K562 (cell line): Measurements from ENCODE around the gene GTF2A2. TPM values are rescaled to one million over a fixed set of nuclear protein-coding genes. Genes with fewer than 3 reads are reported as not detected.

Experiments used
- ADNP ChIP-seq: fragments of 200-800 bp; sonication (Bioruptor generic); IDR thresholded peaks from 2 replicates; pipeline ENCODE4 v1.6.1; 2016; ENCODE audit warnings: missing genetic modification characterization, missing compliant biosample characterization
- BHLHE40 ChIP-seq: IDR thresholded peaks from 2 replicates; pipeline ENCODE4 v1.6.1; 2011; ENCODE audit warnings: low read length, improper control_type of control experiment
- CCNT2 ChIP-seq: IDR thresholded peaks from 2 replicates; pipeline ENCODE4 v1.6.1; 2011; ENCODE audit warnings: borderline replicate concordance, low read depth, mild to moderate bottlenecking, moderate library complexity, mixed read lengths, low read length; ENCODE audit not compliant: insufficient read length; ENCODE audit errors: extremely low read depth
- E2F5 ChIP-seq: sonication (generic); formaldehyde crosslinking; IDR thresholded peaks from 2 replicates; pipeline ENCODE4 v1.8.0; 2022; ENCODE audit warnings: mild to moderate bottlenecking, missing genetic modification reagents
- ETS1 ChIP-seq: conservative IDR thresholded peaks from 2 replicates; pipeline ENCODE4 v1.6.1; 2011; ENCODE audit warnings: low read depth, mild to moderate bottlenecking, low read length; ENCODE audit not compliant: control insufficient read depth
- HLTF ChIP-seq: fragments of 450-650 bp; IDR thresholded peaks from 2 replicates; pipeline ENCODE4 v1.6.1; 2016
- HNRNPL ChIP-seq: fragments of 200-400 bp; formaldehyde crosslinking; IDR thresholded peaks from 2 replicates; pipeline ENCODE4 v1.6.1; 2017; ENCODE audit warnings: low read depth, mild to moderate bottlenecking, low read length
- ILF3 ChIP-seq: fragments of 450-650 bp; IDR thresholded peaks from 2 replicates; pipeline ENCODE4 v1.6.1; 2018; ENCODE audit warnings: antibody characterized with exemption, mild to moderate bottlenecking, moderate library complexity, borderline replicate concordance
- KDM5B ChIP-seq: fragments of 200-600 bp; sonication (generic); IDR thresholded peaks from 2 replicates; pipeline ENCODE4 v1.6.1; 2012; ENCODE audit warnings: low read depth, mild to moderate bottlenecking, moderate library complexity, low read length, control low read depth, inconsistent platforms; ENCODE audit not compliant: insufficient replicate concordance
- MLLT1 ChIP-seq, 2 experiments: fragments of 450-650 bp; IDR thresholded peaks; 2 replicates each; pipeline ENCODE4 v1.6.1; 2016
- POLR2B ChIP-seq: fragments of 450-650 bp; IDR thresholded peaks from 2 replicates; pipeline ENCODE4 v1.6.1; 2018; ENCODE audit warnings: low read depth; ENCODE audit not compliant: partially characterized antibody
- PRPF4 ChIP-seq: fragments of 200-400 bp; formaldehyde crosslinking; IDR thresholded peaks from one replicate; pipeline ENCODE4 v1.6.1; 2017; ENCODE audit warnings: low read length, low read depth, mild to moderate bottlenecking; ENCODE audit not compliant: insufficient read depth, poor library complexity, severe bottlenecking
- RAD51 ChIP-seq: fragments of 450-650 bp; IDR thresholded peaks from 2 replicates; pipeline ENCODE4 v1.7.1; 2016; ENCODE audit warnings: low read depth, mild to moderate bottlenecking, borderline replicate concordance
- SMARCA5 ChIP-seq: fragments of 450-650 bp; IDR thresholded peaks from 2 replicates; pipeline ENCODE4 v1.6.1; 2016
- SP2 ChIP-seq: IDR thresholded peaks from 2 replicates; pipeline ENCODE4 v1.6.1; 2011; ENCODE audit warnings: mild to moderate bottlenecking, low read depth, low read length, moderate library complexity; ENCODE audit not compliant: poor library complexity, severe bottlenecking; ENCODE audit errors: extremely low read depth
- SRSF1 ChIP-seq: fragments of 200-400 bp; formaldehyde crosslinking; IDR thresholded peaks from 2 replicates; pipeline ENCODE4 v1.6.1; 2017; ENCODE audit warnings: mild to moderate bottlenecking, low read depth, low read length, moderate library complexity
- ZC3H8 ChIP-seq: fragments of 450-650 bp; IDR thresholded peaks from 2 replicates; pipeline ENCODE4 v1.6.1; 2017
- ZKSCAN8 ChIP-seq: fragments of 200-800 bp; sonication (Bioruptor generic); IDR thresholded peaks from 2 replicates; pipeline ENCODE4 v1.6.1; 2016; ENCODE audit warnings: missing genetic modification characterization, missing compliant biosample characterization
- ZNF311 ChIP-seq: fragments of 250-450 bp; sonication (Bioruptor Pico); IDR thresholded peaks from 2 replicates; pipeline ENCODE4 v1.4.0; 2020; ENCODE audit warnings: mild to moderate bottlenecking, moderate library complexity
- ZNF609 ChIP-seq: sonication (generic); formaldehyde crosslinking; IDR thresholded peaks from 2 replicates; pipeline ENCODE4 v1.8.1; 2023; ENCODE audit warnings: missing genetic modification reagents, mild to moderate bottlenecking, borderline replicate concordance
- polyA plus RNA-seq, 8 experiments: library from polyadenylated mRNA; depleted of rRNA in 4 of 8; stranded (reverse) in 5 of 8; unstranded in 3 of 8; fragments of >200 nt; fragmentation: Nextera tagmentation in 2 of 8; fragmentation: Illumina TruSeq in 1 of 8; extraction: Ambion mirVana in 2 of 8; extraction: Trizol in 1 of 8; gene quantifications; 2 replicates each; pipeline versions ENCODE4 v1.2.1 to v1.2.3, GENCODE V29; 2011 to 2014; ENCODE audit warnings: inconsistent platforms in 1 of 8, missing spikeins in 1 of 8
- total RNA-seq, 7 experiments: library from RNA; depleted of rRNA in 6 of 7; stranded (reverse); fragments of >200 nt in 6 of 7; fragmentation: Illumina TruSeq in 2 of 7; extraction: Trizol in 2 of 7; gene quantifications; 2 replicates each; pipeline versions ENCODE4 v1.2.1 to v1.2.3, GENCODE V29; 2011 to 2021; ENCODE audit warnings: low replicate concordance in 1 of 7

GTF2A2 gene
- total and polyA plus RNA-seq, 9 of the 15 experiments (the other 6 are each of a cell fraction or from before 2014, with no cell fraction given): 128 to 656 (median 172) TPM

GRCh38 chr15:59656897-59657634 is at the start of gene GTF2A2 (continued):
- TF ChIP-seq ZNF609 (CRISPR knock-in tag) (no peak), HNRNPL (no peak), KDM5B (peak; percentile 50), SRSF1 (0 out of 2 replicates have a peak, but pooled peaks have one; percentile 70), RAD51 (no peak), HLTF (no peak), ZKSCAN8 (CRISPR knock-in tag) (no peak), ADNP (tag) (no peak), POLR2B (peak; percentile 95), ZNF311 (CRISPR knock-in tag) (no peak), ZC3H8 (no peak), SP2 (no peak), SMARCA5 (no peak), CCNT2 (peak; percentile 36), MLLT1 (IDR thresholded peaks at IDR 0.05) (peak in 1 of 2 experiments; percentile 98; a peak in 2 of 4 replicates), ETS1 (peak; percentile 81; the same call in 1 of the 2 replicates), ILF3 (no peak), PRPF4 (no peak), E2F5 (CRISPR knock-in tag) (peak; percentile 87), BHLHE40 (no peak)
